HG03025 (cell line): ENCODE results near the gene KRTAP10-12.

Source experiments
- ATAC-seq: cut with Tn5 transposase; IDR thresholded peaks from one replicate; pipeline ENCODE4 v1.9.1; 2021; ENCODE audit warnings: mild to moderate bottlenecking, moderate library complexity; ENCODE audit not compliant: unreplicated experiment, low FRiP score

Gene KRTAP10-12

GRCh38 chr21:44729336-44730027 is 32.5 kb downstream of the KRTAP10-12 start:
- ATAC-seq = no peak

GRCh38 chr21:44730028-44730395 is 33.0 kb downstream of the KRTAP10-12 start:
- ATAC-seq = no peak

GRCh38 chr21:44730951-44731579 is 34.1 kb downstream of the KRTAP10-12 start:
- ATAC-seq = no peak

GRCh38 chr21:44732263-44732662 is 35.3 kb downstream of the KRTAP10-12 start:
- ATAC-seq = no peak

GRCh38 chr21:44732956-44733355 is 36.0 kb downstream of the KRTAP10-12 start:
- no peak for ATAC-seq

GRCh38 chr21:44734026-44734745 is 37.2 kb downstream of the KRTAP10-12 start:
- no peak for ATAC-seq

GRCh38 chr21:44734841-44735240 is 37.9 kb downstream of the KRTAP10-12 start:
- ATAC-seq = no peak

- ATAC-seq = no peak
Measured at GRCh38 chr21:44735821-44736220, 38.8 kb downstream of the KRTAP10-12 start.

- ATAC-seq = no peak
Measured at GRCh38 chr21:44736291-44737004, 39.5 kb downstream of the KRTAP10-12 start.

GRCh38 chr21:44737706-44738354 is 40.9 kb downstream of the KRTAP10-12 start:
- ATAC-seq = no peak

GRCh38 chr21:44738621-44739020 is 41.6 kb downstream of the KRTAP10-12 start:
- no peak for ATAC-seq

GRCh38 chr21:44739316-44739715 is 42.3 kb downstream of the KRTAP10-12 start:
- ATAC-seq = no peak

GRCh38 chr21:44740742-44741141 is 43.8 kb downstream of the KRTAP10-12 start:
- ATAC-seq = no peak

- no peak for ATAC-seq
Measured at GRCh38 chr21:44741921-44742320, 44.9 kb downstream of the KRTAP10-12 start.

GRCh38 chr21:44742418-44743153 is 45.6 kb downstream of the KRTAP10-12 start:
- no peak for ATAC-seq
